Astrocyte (in vitro differentiated cells and primary cell): ENCODE results near the gene TTC24.

Experiments
- CTCF ChIP-seq: IDR thresholded peaks from 2 replicates; pipeline ENCODE4 v1.5.1; 2011; ENCODE audit warnings: low read depth, mild to moderate bottlenecking, inconsistent platforms, low read length, moderate library complexity; ENCODE audit not compliant: insufficient read depth
- EZH2 ChIP-seq: IDR thresholded peaks from 2 replicates; pipeline ENCODE4 v1.6.1; 2012; ENCODE audit warnings: mild to moderate bottlenecking, low read length, inconsistent platforms; ENCODE audit not compliant: insufficient read depth

- TF ChIP-seq CTCF (no peak), EZH2 (no peak)
These were observed 23.8 kb upstream of the TTC24 start for GRCh38 chr1:156555715-156556114.
